Activated naive CD8-positive, alpha-beta T cell (primary cell): ENCODE data around the gene XYLT1.
"Not testable (repeated sequence)": the region's sequence is repeated elsewhere in the genome, so short reads cannot be mapped to it uniquely, and the experiment has no call there.

ENCODE experiments used
- H3K27ac Mint-ChIP-seq: one replicate; pipeline ENCODE4 v1.8.0; 2021; ENCODE audit warnings: mixed read lengths
- H3K27me3 Mint-ChIP-seq: one replicate; pipeline ENCODE4 v1.8.0; 2021; ENCODE audit warnings: mixed read lengths
- H3K36me3 Mint-ChIP-seq: one replicate; pipeline ENCODE4 v1.8.0; 2021; ENCODE audit warnings: mixed read lengths
- H3K4me1 Mint-ChIP-seq: one replicate; pipeline ENCODE4 v1.8.0; 2021; ENCODE audit warnings: low read depth, mixed read lengths
- H3K4me3 Mint-ChIP-seq: one replicate; pipeline ENCODE4 v1.8.0; 2021; ENCODE audit warnings: mild to moderate bottlenecking, mixed read lengths
- H3K9me3 Mint-ChIP-seq: one replicate; pipeline ENCODE4 v1.8.0; 2021; ENCODE audit warnings: low read depth, mixed read lengths

The XYLT1 gene

GRCh38 chr16:17336530-17336900, 134.2 kb downstream of the XYLT1 start:
- Mint-ChIP-seq H3K27ac (no peak overlapping the region), H3K36me3 (no peaks in the 10 kb centered on the region), H3K27me3 (no peaks in the 10 kb centered on the region), H3K4me3 (no peak overlapping the region), H3K9me3 (no peaks in the 10 kb centered on the region), H3K4me1 (peaks cover 34% of the 10 kb centered on the region)

DNA sequence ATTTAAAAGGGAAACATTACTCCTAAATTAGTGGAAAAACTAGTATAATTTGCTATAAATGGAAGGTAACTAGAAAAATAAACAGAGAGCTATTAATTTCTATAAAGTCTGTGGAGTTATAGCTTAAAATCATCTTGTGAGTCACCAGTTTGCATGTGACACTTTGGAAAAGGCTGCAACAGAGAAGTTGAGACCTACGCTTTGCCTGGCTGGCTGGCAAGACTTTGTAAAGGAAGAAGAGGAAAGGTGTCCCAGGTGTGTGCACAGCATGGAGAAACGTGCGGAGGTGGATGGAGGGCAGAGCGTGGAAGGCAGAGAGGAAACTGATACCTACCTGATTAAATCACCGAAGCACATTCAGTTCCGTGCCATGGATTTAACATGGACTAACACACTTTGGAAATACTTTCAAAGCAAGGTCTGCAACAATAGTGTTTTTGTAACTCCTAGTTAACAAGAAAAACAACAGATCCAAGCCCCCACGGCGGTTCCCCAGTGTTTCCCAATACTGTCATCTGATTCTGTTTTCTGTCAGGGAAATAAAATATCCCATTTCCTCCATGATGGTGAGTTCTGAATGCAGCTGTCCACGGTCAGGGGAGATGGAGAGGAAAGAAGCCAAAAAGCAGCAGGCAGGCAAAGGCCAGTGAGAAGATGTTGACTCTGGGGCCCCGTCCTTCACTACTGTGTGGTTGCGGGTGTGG, 134.8 kb downstream of the XYLT1 start:
- Mint-ChIP-seq H3K27me3 (no peaks in the 10 kb centered on the region), H3K36me3 (no peaks in the 10 kb centered on the region), H3K9me3 (no peaks in the 10 kb centered on the region), H3K4me3 (no peak overlapping the region), H3K27ac (no peak overlapping the region), H3K4me1 (peaks cover 29% of the 10 kb centered on the region)

GRCh38 chr16:17335406-17335805, 135.4 kb downstream of the XYLT1 start:
- H3K4me1 Mint-ChIP-seq, result peaks cover 23% of the 10 kb centered on the region
- not testable (repeated sequence) for H3K9me3 Mint-ChIP-seq, H3K4me3 Mint-ChIP-seq, H3K27ac Mint-ChIP-seq, H3K27me3 Mint-ChIP-seq, H3K36me3 Mint-ChIP-seq

DNA sequence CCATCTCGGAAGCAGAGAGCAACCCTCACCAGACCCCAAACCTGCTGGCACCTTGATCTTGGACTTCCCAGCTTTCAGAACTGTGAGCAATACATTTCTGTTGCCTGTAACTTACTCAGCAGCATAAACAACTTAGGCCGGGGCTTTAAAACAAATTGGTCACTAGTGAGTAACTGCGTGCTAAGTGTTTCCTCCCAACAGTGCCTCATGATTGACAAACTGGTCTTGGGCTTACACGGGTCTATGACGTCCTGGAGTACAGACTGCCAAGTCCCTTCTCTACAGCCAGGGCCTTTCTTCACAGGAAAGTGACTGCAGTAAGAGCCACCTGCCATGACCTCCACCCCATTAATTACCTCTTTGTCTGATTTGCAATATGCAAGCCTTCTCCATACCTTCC, 136.7 kb downstream of the XYLT1 start:
- Mint-ChIP-seq H3K36me3 (no peaks in the 10 kb centered on the region), H3K9me3 (no peaks in the 10 kb centered on the region), H3K27me3 (no peaks in the 10 kb centered on the region), H3K4me3 (no peak overlapping the region), H3K4me1 (peaks cover 13% of the 10 kb centered on the region), H3K27ac (no peak overlapping the region)

DNA sequence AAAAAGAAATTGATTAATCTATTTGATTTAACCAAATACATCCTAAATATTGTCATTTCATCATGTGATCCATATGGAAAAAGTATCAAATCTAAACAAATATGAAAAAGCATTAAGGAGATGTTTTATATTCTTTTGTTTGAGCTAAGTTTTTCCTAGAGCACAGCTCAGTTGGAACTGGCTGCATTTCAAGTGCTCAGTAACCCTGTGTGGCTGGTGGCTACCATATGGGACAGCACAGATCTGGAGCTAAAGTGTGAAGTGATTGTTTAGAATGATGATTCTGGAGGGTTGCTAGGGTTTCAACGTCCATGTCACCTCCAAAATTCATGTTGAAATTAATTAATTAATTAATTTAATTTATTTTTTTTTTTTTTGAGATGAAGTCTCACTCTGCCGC, 137.5 kb downstream of the XYLT1 start:
- no peak overlapping the region for H3K4me3 Mint-ChIP-seq
- H3K36me3 Mint-ChIP-seq, result no peaks in the 10 kb centered on the region
- no peaks in the 10 kb centered on the region for H3K27me3 Mint-ChIP-seq
- peaks cover 13% of the 10 kb centered on the region for H3K4me1 Mint-ChIP-seq
- no peaks in the 10 kb centered on the region for H3K9me3 Mint-ChIP-seq
- no peak overlapping the region for H3K27ac Mint-ChIP-seq

- Mint-ChIP-seq H3K4me3 (no peak overlapping the region), H3K27me3 (no peaks in the 10 kb centered on the region), H3K9me3 (no peaks in the 10 kb centered on the region), H3K4me1 (peaks cover 16% of the 10 kb centered on the region), H3K27ac (no peak overlapping the region), H3K36me3 (no peaks in the 10 kb centered on the region)
Measured at GRCh38 chr16:17331991-17332390, 138.8 kb downstream of the XYLT1 start.

- Mint-ChIP-seq H3K4me1 (peaks cover 13% of the 10 kb centered on the region), H3K27ac (no peak overlapping the region), H3K9me3 (no peaks in the 10 kb centered on the region), H3K36me3 (no peaks in the 10 kb centered on the region), H3K4me3 (no peak overlapping the region), H3K27me3 (no peaks in the 10 kb centered on the region)
Measured at GRCh38 chr16:17331071-17331607, 139.6 kb downstream of the XYLT1 start.

GRCh38 chr16:17330044-17330443, 140.7 kb downstream of the XYLT1 start:
- H3K27ac Mint-ChIP-seq, result no peak overlapping the region

DNA sequence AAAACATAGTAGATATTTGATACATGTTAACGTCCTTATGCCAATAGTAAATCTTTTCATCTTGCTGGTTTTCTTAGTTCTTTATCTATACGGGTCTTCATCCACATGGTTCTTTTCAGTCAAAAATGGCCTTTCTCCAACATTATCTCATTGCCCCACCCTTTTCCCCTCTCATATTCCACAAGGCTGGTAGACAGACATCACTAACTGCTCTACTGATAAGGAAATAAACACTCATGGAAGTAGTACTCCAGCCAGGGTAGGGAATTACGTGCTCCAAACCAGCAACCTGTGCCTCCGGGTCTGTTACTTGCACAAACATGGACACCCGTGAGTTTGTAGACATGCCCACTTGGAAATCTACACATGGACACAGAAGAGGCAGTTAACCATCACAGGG, 141.4 kb downstream of the XYLT1 start:
- no peaks in the 10 kb centered on the region for H3K9me3 Mint-ChIP-seq
- H3K4me3 Mint-ChIP-seq, result no peak overlapping the region
- no peaks in the 10 kb centered on the region for H3K27me3 Mint-ChIP-seq
- no peak overlapping the region for H3K27ac Mint-ChIP-seq
- no peaks in the 10 kb centered on the region for H3K36me3 Mint-ChIP-seq
- H3K4me1 Mint-ChIP-seq, result peaks cover 13% of the 10 kb centered on the region

More at GRCh38 chr16:17330044-17330443, 140.7 kb downstream of the XYLT1 start:
- no peak overlapping the region for H3K4me3 Mint-ChIP-seq
- H3K36me3 Mint-ChIP-seq, result no peaks in the 10 kb centered on the region
- H3K9me3 Mint-ChIP-seq, result no peaks in the 10 kb centered on the region
- H3K4me1 Mint-ChIP-seq, result peaks cover 11% of the 10 kb centered on the region
- no peaks in the 10 kb centered on the region for H3K27me3 Mint-ChIP-seq

- Mint-ChIP-seq H3K36me3 (no peaks in the 10 kb centered on the region), H3K9me3 (no peaks in the 10 kb centered on the region), H3K27ac (no peak overlapping the region), H3K4me3 (no peak overlapping the region), H3K27me3 (no peaks in the 10 kb centered on the region), H3K4me1 (peaks cover 15% of the 10 kb centered on the region)
Measured at GRCh38 chr16:17328932-17329331, 141.8 kb downstream of the XYLT1 start.

DNA sequence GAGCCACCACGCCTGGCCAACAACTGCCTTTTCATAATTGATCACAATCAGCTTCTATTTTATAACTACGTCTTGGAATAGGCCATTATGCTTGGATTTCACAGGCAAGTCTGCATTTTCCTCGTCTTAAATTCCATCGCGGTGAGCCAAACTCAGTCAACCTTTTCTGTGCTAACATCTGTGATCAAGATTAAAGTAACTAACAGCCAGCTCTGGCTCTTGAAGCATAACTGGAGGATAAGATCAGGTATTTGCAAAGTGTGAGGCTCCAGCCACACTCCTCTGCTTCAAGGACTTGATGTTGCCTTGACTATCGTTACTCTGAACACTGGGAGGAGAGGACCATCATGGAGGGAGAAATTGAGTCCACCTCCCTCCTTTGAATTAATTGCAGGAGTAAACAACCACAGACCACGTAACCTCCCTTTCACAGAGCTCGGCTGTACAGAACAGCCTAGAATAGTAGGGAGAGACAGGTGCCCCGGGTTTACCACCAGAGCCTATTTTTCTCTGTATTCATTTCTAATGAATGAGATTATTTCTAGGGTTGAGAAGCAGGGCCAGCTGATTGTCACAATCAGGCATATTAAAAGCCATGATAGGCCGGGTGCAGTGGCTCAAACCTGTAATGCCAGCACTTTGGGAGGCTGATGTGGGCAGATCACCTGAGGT, 143.0 kb downstream of the XYLT1 start:
- no peaks in the 10 kb centered on the region for H3K9me3 Mint-ChIP-seq

DNA sequence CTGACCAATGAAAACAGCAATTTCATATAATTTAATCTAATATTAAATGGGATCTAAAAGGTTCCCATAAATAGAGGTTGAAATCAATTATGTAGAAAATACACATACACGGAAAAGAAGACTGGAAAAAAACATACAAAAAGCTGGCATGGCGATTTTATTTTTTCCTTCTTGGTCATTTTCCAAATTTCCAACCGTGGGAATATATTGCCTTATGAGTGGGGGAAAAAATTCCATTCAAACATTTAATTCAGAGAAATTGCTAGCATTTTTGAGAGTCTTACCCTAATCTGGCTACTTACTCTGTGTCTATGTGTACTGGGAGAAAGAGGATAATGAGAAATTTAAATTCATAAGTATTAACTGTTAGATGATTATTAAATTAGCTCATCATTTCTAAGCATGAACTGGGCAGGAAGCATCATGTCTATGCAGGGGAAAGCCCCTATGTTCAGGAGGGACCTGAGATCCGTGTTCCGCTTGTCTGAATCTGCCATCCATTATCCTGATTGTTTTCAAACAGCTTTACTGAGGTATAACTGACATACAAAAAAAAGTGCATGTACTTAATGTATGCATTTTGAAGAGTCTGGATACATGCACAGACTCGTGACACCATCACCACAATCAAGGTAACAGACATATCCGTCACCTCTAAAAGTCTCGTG, 145.2 kb downstream of the XYLT1 start:
- Mint-ChIP-seq H3K27ac (no peak overlapping the region), H3K36me3 (no peaks in the 10 kb centered on the region), H3K9me3 (no peaks in the 10 kb centered on the region), H3K27me3 (no peaks in the 10 kb centered on the region), H3K4me1 (peaks cover 15% of the 10 kb centered on the region), H3K4me3 (no peak overlapping the region)

More for the DNA sequence above, 143.0 kb downstream of the XYLT1 start:
- Mint-ChIP-seq H3K36me3 (no peaks in the 10 kb centered on the region), H3K27ac (no peak overlapping the region), H3K4me1 (peaks cover 15% of the 10 kb centered on the region), H3K27me3 (no peaks in the 10 kb centered on the region), H3K4me3 (no peak overlapping the region)

DNA sequence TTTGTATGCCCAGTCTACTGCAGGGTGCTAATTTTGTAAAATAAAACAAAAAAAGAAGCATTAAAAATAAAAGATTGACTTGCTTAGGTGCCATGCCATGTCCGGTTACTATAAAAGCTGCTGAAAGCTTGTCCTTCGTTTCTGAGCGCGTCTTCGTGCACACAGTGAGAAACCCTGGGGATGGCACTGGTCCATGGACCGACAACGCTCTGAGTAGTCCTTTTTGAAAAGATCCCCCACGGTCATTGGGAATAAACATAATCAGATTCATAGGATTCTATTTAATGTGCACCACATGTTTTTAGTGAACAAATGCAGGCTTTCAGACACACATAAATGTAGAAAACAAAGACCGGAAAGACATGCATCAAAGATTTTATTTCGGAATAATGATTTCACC, 146.3 kb downstream of the XYLT1 start:
- Mint-ChIP-seq H3K27ac (no peak overlapping the region), H3K4me3 (no peak overlapping the region), H3K27me3 (no peaks in the 10 kb centered on the region), H3K36me3 (no peaks in the 10 kb centered on the region), H3K9me3 (no peaks in the 10 kb centered on the region), H3K4me1 (peaks cover 15% of the 10 kb centered on the region)

GRCh38 chr16:17323171-17323570, 147.6 kb downstream of the XYLT1 start:
- no peak overlapping the region for H3K4me3 Mint-ChIP-seq
- no peaks in the 10 kb centered on the region for H3K9me3 Mint-ChIP-seq
- no peak overlapping the region for H3K27ac Mint-ChIP-seq
- no peaks in the 10 kb centered on the region for H3K27me3 Mint-ChIP-seq
- H3K4me1 Mint-ChIP-seq, result peaks cover 18% of the 10 kb centered on the region
- H3K36me3 Mint-ChIP-seq, result no peaks in the 10 kb centered on the region

DNA sequence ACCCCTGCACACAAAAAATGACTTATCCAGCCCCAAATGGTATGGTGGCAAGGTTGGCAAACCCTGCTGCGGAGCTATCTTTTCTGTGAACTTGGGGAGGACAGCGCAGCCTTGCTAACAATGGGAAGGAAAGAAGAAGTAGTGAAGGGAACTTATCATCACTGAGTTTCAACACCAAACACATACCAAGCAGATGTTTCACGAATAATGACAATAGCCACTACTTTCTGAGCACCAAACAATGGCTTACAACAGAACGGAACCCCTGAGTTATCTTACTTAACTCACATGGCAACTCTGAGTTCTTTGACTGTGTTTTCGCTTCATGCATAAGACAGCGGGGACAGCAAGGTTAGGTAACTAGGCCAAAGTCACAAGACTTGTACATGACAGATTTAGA, 148.9 kb downstream of the XYLT1 start:
- Mint-ChIP-seq H3K27me3 (no peaks in the 10 kb centered on the region), H3K36me3 (no peaks in the 10 kb centered on the region), H3K4me3 (no peak overlapping the region), H3K9me3 (no peaks in the 10 kb centered on the region), H3K4me1 (peaks cover 13% of the 10 kb centered on the region), H3K27ac (no peak overlapping the region)
